Measurements from ENCODE around the gene ZFP36L1. TPM values are rescaled to one million over a fixed set of nuclear protein-coding genes. Genes with fewer than 3 reads are reported as not detected.
A peak's percentile ranks its signal among the peaks of the same experiment; 100 is the strongest.

Gene ZFP36L1
- total RNA-seq, 2 donors from 2014 or later: 217 to 257 TPM

- Mint-ChIP-seq H3K36me3 (ENCODE audit: low read depth) (peaks cover 24% of the 10 kb centered on the region), H3K27ac (peak overlapping the region; percentile 99), H3K4me1 (peaks cover 60% of the 10 kb centered on the region), H3K27me3 (no peaks in the 10 kb centered on the region), H3K4me3 (peak overlapping the region; percentile 96)
- DNase-seq (peak; percentile 76 to 83 (median 78)), ATAC-seq (peak; percentile 49)
- peaks cover 2% of the 10 kb centered on the region for H3K9me3 ChIP-seq (ENCODE audit: control insufficient read depth, low read length, poor library complexity, severe bottlenecking)
Observed at GRCh38 chr14:68788996-68789820, 3.7 kb downstream of the ZFP36L1 start.

GRCh38 chr14:68788275-68788995 is 4.4 kb downstream of the ZFP36L1 start:
- Mint-ChIP-seq H3K36me3 (ENCODE audit: low read depth) (peaks cover 24% of the 10 kb centered on the region), H3K27me3 (no peaks in the 10 kb centered on the region), H3K4me3 (peak overlapping the region; percentile 96), H3K4me1 (peaks cover 56% of the 10 kb centered on the region), H3K27ac (peak overlapping the region; percentile 99)
- peaks cover 2% of the 10 kb centered on the region for H3K9me3 ChIP-seq (ENCODE audit: control insufficient read depth, low read length, poor library complexity, severe bottlenecking)
- ATAC-seq (no peak), DNase-seq (no peak)

GRCh38 chr14:68787092-68787992 is 5.5 kb downstream of the ZFP36L1 start:
- Mint-ChIP-seq H3K27ac (peak overlapping the region; percentile 99), H3K36me3 (ENCODE audit: low read depth) (peaks cover 24% of the 10 kb centered on the region), H3K27me3 (no peaks in the 10 kb centered on the region), H3K4me3 (peak overlapping the region; percentile 85), H3K4me1 (peaks cover 55% of the 10 kb centered on the region)
- DNase-seq: no peak
- ATAC-seq: peak; percentile 14
- no peaks in the 10 kb centered on the region for H3K9me3 ChIP-seq (ENCODE audit: control insufficient read depth, low read length, poor library complexity, severe bottlenecking)

GRCh38 chr14:68786491-68787091 is 6.3 kb downstream of the ZFP36L1 start:
- Mint-ChIP-seq H3K36me3 (ENCODE audit: low read depth) (peaks cover 23% of the 10 kb centered on the region), H3K27me3 (no peaks in the 10 kb centered on the region), H3K27ac (peak overlapping the region; percentile 99), H3K4me1 (peaks cover 60% of the 10 kb centered on the region), H3K4me3 (peak overlapping the region; percentile 85)
- ATAC-seq (no peak), DNase-seq (no peak)
- no peaks in the 10 kb centered on the region for H3K9me3 ChIP-seq (ENCODE audit: control insufficient read depth, low read length, poor library complexity, severe bottlenecking)

GRCh38 chr14:68785534-68786490 is 7.1 kb downstream of the ZFP36L1 start:
- H3K27ac Mint-ChIP-seq: peak overlapping the region; percentile 99

GRCh38 chr14:68784978-68785533 is 7.8 kb downstream of the ZFP36L1 start:
- no peaks in the 10 kb centered on the region for H3K9me3 ChIP-seq (ENCODE audit: control insufficient read depth, low read length, poor library complexity, severe bottlenecking)
- Mint-ChIP-seq H3K36me3 (ENCODE audit: low read depth) (peaks cover 12% of the 10 kb centered on the region), H3K4me3 (no peak overlapping the region), H3K27me3 (no peaks in the 10 kb centered on the region), H3K4me1 (peaks cover 60% of the 10 kb centered on the region), H3K27ac (peak overlapping the region; percentile 99)
- no peak for ATAC-seq
- DNase-seq: no peak

More at GRCh38 chr14:68785534-68786490, 7.1 kb downstream of the ZFP36L1 start:
- peaks cover 15% of the 10 kb centered on the region for H3K36me3 Mint-ChIP-seq (ENCODE audit: low read depth)
- H3K4me3 Mint-ChIP-seq: peak overlapping the region; percentile 85
- DNase-seq: peak in 1 of 3 donors; percentile 42
- H3K27me3 Mint-ChIP-seq: no peaks in the 10 kb centered on the region
- peak; percentile 18 for ATAC-seq
- no peaks in the 10 kb centered on the region for H3K9me3 ChIP-seq (ENCODE audit: control insufficient read depth, low read length, poor library complexity, severe bottlenecking)
- peaks cover 62% of the 10 kb centered on the region for H3K4me1 Mint-ChIP-seq

- no peak for DNase-seq
- Mint-ChIP-seq H3K27ac (peak overlapping the region; percentile 99), H3K4me1 (peaks cover 62% of the 10 kb centered on the region), H3K4me3 (no peak overlapping the region), H3K36me3 (ENCODE audit: low read depth) (peaks cover 6% of the 10 kb centered on the region), H3K27me3 (no peaks in the 10 kb centered on the region)
- ATAC-seq: no peak
- H3K9me3 ChIP-seq (ENCODE audit: control insufficient read depth, low read length, poor library complexity, severe bottlenecking): no peaks in the 10 kb centered on the region
Observed at GRCh38 chr14:68784226-68784910, 8.5 kb downstream of the ZFP36L1 start.

GRCh38 chr14:68783408-68784225 is 9.2 kb downstream of the ZFP36L1 start:
- DNase-seq (no peak), ATAC-seq (no peak)
- H3K27ac Mint-ChIP-seq: peak overlapping the region; percentile 99
- no peak overlapping the region for H3K4me3 Mint-ChIP-seq
- H3K36me3 Mint-ChIP-seq (ENCODE audit: low read depth): no peaks in the 10 kb centered on the region
- H3K4me1 Mint-ChIP-seq: peaks cover 62% of the 10 kb centered on the region
- no peaks in the 10 kb centered on the region for H3K27me3 Mint-ChIP-seq
- H3K9me3 ChIP-seq (ENCODE audit: control insufficient read depth, low read length, poor library complexity, severe bottlenecking): no peaks in the 10 kb centered on the region

GRCh38 chr14:68782091-68782981 is 10.5 kb downstream of the ZFP36L1 start:
- H3K4me3 Mint-ChIP-seq: peak overlapping the region; percentile 60
- ATAC-seq: peak; percentile 53

More at GRCh38 chr14:68782091-68782981, 10.5 kb downstream of the ZFP36L1 start:
- Mint-ChIP-seq H3K36me3 (ENCODE audit: low read depth) (no peaks in the 10 kb centered on the region), H3K27me3 (no peaks in the 10 kb centered on the region), H3K27ac (peak overlapping the region; percentile 96), H3K4me1 (peaks cover 60% of the 10 kb centered on the region)
- DNase-seq: peak in 1 of 3 donors; percentile 41
- H3K9me3 ChIP-seq (ENCODE audit: control insufficient read depth, low read length, poor library complexity, severe bottlenecking): no peaks in the 10 kb centered on the region
